HG02678 (cell line): ENCODE data around the gene AKR1D1.

Experiments used
- ATAC-seq: cut with Tn5 transposase; IDR thresholded peaks from one replicate; pipeline ENCODE4 v1.9.1; 2021; ENCODE audit warnings: mild to moderate bottlenecking, moderate library complexity; ENCODE audit not compliant: unreplicated experiment

AKR1D1 gene

GRCh38 chr7:138161600-138162081 lies 85.4 kb downstream of the AKR1D1 start:
- peak; percentile 100 for ATAC-seq

- ATAC-seq = no peak
These were observed 86.0 kb downstream of the AKR1D1 start for GRCh38 chr7:138162236-138162635.

GRCh38 chr7:138163800-138164199 lies 87.5 kb downstream of the AKR1D1 start:
- no peak for ATAC-seq

GRCh38 chr7:138164804-138165203 lies 88.5 kb downstream of the AKR1D1 start:
- no peak for ATAC-seq

GRCh38 chr7:138166681-138167080 lies 90.4 kb downstream of the AKR1D1 start:
- ATAC-seq = no peak

GRCh38 chr7:138167222-138167621 lies 91.0 kb downstream of the AKR1D1 start:
- ATAC-seq = no peak

- ATAC-seq = no peak
These were observed 91.6 kb downstream of the AKR1D1 start for GRCh38 chr7:138167869-138168296.
